WI38 (cell line): ENCODE results near the gene MEOX1.

ENCODE experiments used
- H3K4me3 ChIP-seq: 2 replicates; pipeline ENCODE4 v1.5.1; 2011; ENCODE audit warnings: low read depth, mild to moderate bottlenecking, control low read depth, low read length
- CTCF ChIP-seq: IDR thresholded peaks from 2 replicates; pipeline ENCODE4 v1.5.1; 2012; ENCODE audit warnings: low read depth, mild to moderate bottlenecking, control low read depth, low read length

MEOX1 gene

GRCh38 chr17:43628089-43628650 lies 33.6 kb downstream of the MEOX1 start:
- TF ChIP-seq CTCF, result no peak
- H3K4me3 ChIP-seq, result no peak overlapping the region

- TF ChIP-seq CTCF, result no peak
- H3K4me3 ChIP-seq, result no peak overlapping the region
Measured at GRCh38 chr17:43627653-43628052, 34.1 kb downstream of the MEOX1 start.

- no peak for TF ChIP-seq CTCF
- no peak overlapping the region for H3K4me3 ChIP-seq
Measured at GRCh38 chr17:43626023-43626422, 35.7 kb downstream of the MEOX1 start.

GRCh38 chr17:43625606-43626005 lies 36.1 kb downstream of the MEOX1 start:
- no peak overlapping the region for H3K4me3 ChIP-seq
- no peak for TF ChIP-seq CTCF

GRCh38 chr17:43620581-43620980 lies 41.1 kb downstream of the MEOX1 start:
- no peak overlapping the region for H3K4me3 ChIP-seq
- no peak for TF ChIP-seq CTCF

GRCh38 chr17:43620147-43620546 lies 41.6 kb downstream of the MEOX1 start:
- H3K4me3 ChIP-seq, result no peak overlapping the region
- TF ChIP-seq CTCF, result no peak

GRCh38 chr17:43619705-43620104 lies 42.0 kb downstream of the MEOX1 start:
- TF ChIP-seq CTCF, result no peak
- H3K4me3 ChIP-seq, result no peak overlapping the region
